ENCODE measurements around the gene RNF113B. TPM values are rescaled to one million over a fixed set of nuclear protein-coding genes. Genes with fewer than 3 reads are reported as not detected.

Gene RNF113B
- total and polyA plus RNA-seq, 4 donors: not detected

- H3K27me3 ChIP-seq (ENCODE audit: control insufficient read depth in 3 of 3, insufficient read depth in 3 of 3, low read length in 2 of 3): no peaks in the 10 kb centered on the region
- no peak overlapping the region for H3K9ac ChIP-seq (ENCODE audit: insufficient read depth in 1 of 2, low read length in 2 of 2)
- H3K36me3 ChIP-seq (ENCODE audit: control insufficient read depth in 4 of 4, insufficient read depth in 4 of 4, low read length in 4 of 4): no peaks in the 10 kb centered on the region
- no peaks in the 10 kb centered on the region for H3K9me3 ChIP-seq (ENCODE audit: control insufficient read depth in 4 of 4, insufficient read depth in 3 of 4, low read length in 3 of 4)
- ATAC-seq (ENCODE audit: insufficient read depth, low FRiP score) (no peak), DNase-seq (no peak)
- WGBS, 2 donors: 77 to 88% methylated on average over 11 of the region's 11 CpGs
- peaks cover 9 to 26% (median 17%) of the 10 kb centered on the region in 5 donors for H3K4me1 ChIP-seq (ENCODE audit: control insufficient read depth in 5 of 5, insufficient read depth in 5 of 5, low read length in 5 of 5)
- no peak for TF ChIP-seq CTCF (IDR thresholded peaks at IDR 0.05; ENCODE audit: control extremely low read depth, extremely low read depth)
- no peak overlapping the region for H3K27ac ChIP-seq (ENCODE audit: low read depth in 1 of 2, low read length in 1 of 2)
- H3K4me3 ChIP-seq: no peak overlapping the region
Measured at GRCh38 chr13:98190889-98191444, 13.9 kb upstream of the RNF113B start.

GRCh38 chr13:98189841-98190505 is 12.9 kb upstream of the RNF113B start:
- WGBS, 2 donors: 43 to 56% methylated on average over 4 of the region's 4 CpGs
- Histone ChIP-seq H3K36me3 (ENCODE audit: control insufficient read depth in 4 of 4, insufficient read depth in 4 of 4, low read length in 4 of 4) (no peaks in the 10 kb centered on the region), H3K9ac (ENCODE audit: insufficient read depth in 1 of 2, low read length in 2 of 2) (no peak overlapping the region), H3K27ac (ENCODE audit: low read depth in 1 of 2, low read length in 1 of 2) (no peak overlapping the region), H3K27me3 (ENCODE audit: control insufficient read depth in 3 of 3, insufficient read depth in 3 of 3, low read length in 2 of 3) (no peaks in the 10 kb centered on the region), H3K4me1 (ENCODE audit: control insufficient read depth in 5 of 5, insufficient read depth in 5 of 5, low read length in 5 of 5) (peaks cover 9 to 26% (median 17%) of the 10 kb centered on the region in 5 donors), H3K4me3 (no peak overlapping the region), H3K9me3 (ENCODE audit: control insufficient read depth in 4 of 4, insufficient read depth in 3 of 4, low read length in 3 of 4) (no peaks in the 10 kb centered on the region)
- peak; percentile 52 to 77 (median 58) for DNase-seq
- TF ChIP-seq CTCF (IDR thresholded peaks at IDR 0.05; ENCODE audit: control extremely low read depth, extremely low read depth): no peak
- no peak for ATAC-seq (ENCODE audit: insufficient read depth, low FRiP score)

GRCh38 chr13:98188544-98189166 is 11.6 kb upstream of the RNF113B start:
- no peak for ATAC-seq (ENCODE audit: insufficient read depth, low FRiP score)
- 92 to 98% methylated on average over 14 of the region's 14 CpGs for WGBS, 2 donors
- no peak for DNase-seq
- H3K36me3 ChIP-seq (ENCODE audit: control insufficient read depth in 4 of 4, insufficient read depth in 4 of 4, low read length in 4 of 4): no peaks in the 10 kb centered on the region
- no peaks in the 10 kb centered on the region for H3K27me3 ChIP-seq (ENCODE audit: control insufficient read depth in 3 of 3, insufficient read depth in 3 of 3, low read length in 2 of 3)
- no peaks in the 10 kb centered on the region for H3K9me3 ChIP-seq (ENCODE audit: control insufficient read depth in 4 of 4, insufficient read depth in 3 of 4, low read length in 3 of 4)
- no peak overlapping the region for H3K9ac ChIP-seq (ENCODE audit: insufficient read depth in 1 of 2, low read length in 2 of 2)
- H3K27ac ChIP-seq (ENCODE audit: low read depth in 1 of 2, low read length in 1 of 2): peak overlapping the region in 1 of 2 donors; percentile 8
- H3K4me3 ChIP-seq: no peak overlapping the region
- H3K4me1 ChIP-seq (ENCODE audit: control insufficient read depth in 5 of 5, insufficient read depth in 5 of 5, low read length in 5 of 5): peaks cover 9 to 26% (median 17%) of the 10 kb centered on the region in 5 donors
- TF ChIP-seq CTCF (IDR thresholded peaks at IDR 0.05; ENCODE audit: control extremely low read depth, extremely low read depth): no peak
